SK-N-SH (cell line): ENCODE data around the gene FSTL5.

ENCODE experiments used
- EP300 ChIP-seq, 2 experiments: IDR thresholded peaks; 2 replicates each; pipeline versions ENCODE4 v1.4.0 to v1.6.1; 2012; ENCODE audit warnings: borderline replicate concordance in 1 of 2, low read depth in 1 of 2, low read length in 1 of 2
- GABPA ChIP-seq: IDR thresholded peaks from 2 replicates; pipeline ENCODE4 v1.4.0; 2012; ENCODE audit warnings: low read depth, mild to moderate bottlenecking
- GATA2 ChIP-seq: sonication (generic); formaldehyde crosslinking; IDR thresholded peaks from 2 replicates; pipeline ENCODE4 v1.5.0; 2020; ENCODE audit warnings: mild to moderate bottlenecking, missing genetic modification reagents
- JUND ChIP-seq: IDR thresholded peaks from 2 replicates; pipeline ENCODE4 v1.4.0; 2012
- POLR2AphosphoS5 ChIP-seq: IDR thresholded peaks from 2 replicates; pipeline ENCODE4 v1.6.1; 2012; ENCODE audit warnings: low read depth, low read length
- RAD21 ChIP-seq: IDR thresholded peaks from 2 replicates; pipeline ENCODE4 v1.6.1; 2012; ENCODE audit warnings: mild to moderate bottlenecking, low read length
- RFX5 ChIP-seq: IDR thresholded peaks from 2 replicates; pipeline ENCODE4 v1.6.1; 2012; ENCODE audit warnings: mild to moderate bottlenecking, improper control_type of control experiment, low read length
- TEAD4 ChIP-seq: IDR thresholded peaks from 2 replicates; pipeline ENCODE4 v1.4.0; 2012; ENCODE audit warnings: mild to moderate bottlenecking, borderline replicate concordance; ENCODE audit not compliant: insufficient read depth
- TF ChIP-seq, protein P1 (sequence below): fragments of 200-600 bp; sonication (generic); IDR thresholded peaks from 2 replicates; pipeline ENCODE4 v1.6.1; 2017; ENCODE audit warnings: antibody characterized with exemption, mild to moderate bottlenecking, moderate library complexity
- TF ChIP-seq, protein P2 (sequence below): IDR thresholded peaks from 2 replicates; pipeline ENCODE4 v1.4.0; 2012; ENCODE audit warnings: low read depth
- TF ChIP-seq, protein P3 (sequence below): IDR thresholded peaks from 2 replicates; pipeline ENCODE4 v1.6.1; 2012; ENCODE audit warnings: mild to moderate bottlenecking, low read depth, low read length, moderate library complexity
- TF ChIP-seq, protein P4 (sequence below): fragments of 150-350 bp; IDR thresholded peaks from 2 replicates; pipeline ENCODE4 v1.6.1; 2017; ENCODE audit warnings: antibody characterized with exemption, low read length, low read depth, borderline replicate concordance

- TF ChIP-seq, protein P1, sequence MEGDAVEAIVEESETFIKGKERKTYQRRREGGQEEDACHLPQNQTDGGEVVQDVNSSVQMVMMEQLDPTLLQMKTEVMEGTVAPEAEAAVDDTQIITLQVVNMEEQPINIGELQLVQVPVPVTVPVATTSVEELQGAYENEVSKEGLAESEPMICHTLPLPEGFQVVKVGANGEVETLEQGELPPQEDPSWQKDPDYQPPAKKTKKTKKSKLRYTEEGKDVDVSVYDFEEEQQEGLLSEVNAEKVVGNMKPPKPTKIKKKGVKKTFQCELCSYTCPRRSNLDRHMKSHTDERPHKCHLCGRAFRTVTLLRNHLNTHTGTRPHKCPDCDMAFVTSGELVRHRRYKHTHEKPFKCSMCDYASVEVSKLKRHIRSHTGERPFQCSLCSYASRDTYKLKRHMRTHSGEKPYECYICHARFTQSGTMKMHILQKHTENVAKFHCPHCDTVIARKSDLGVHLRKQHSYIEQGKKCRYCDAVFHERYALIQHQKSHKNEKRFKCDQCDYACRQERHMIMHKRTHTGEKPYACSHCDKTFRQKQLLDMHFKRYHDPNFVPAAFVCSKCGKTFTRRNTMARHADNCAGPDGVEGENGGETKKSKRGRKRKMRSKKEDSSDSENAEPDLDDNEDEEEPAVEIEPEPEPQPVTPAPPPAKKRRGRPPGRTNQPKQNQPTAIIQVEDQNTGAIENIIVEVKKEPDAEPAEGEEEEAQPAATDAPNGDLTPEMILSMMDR, result no peak
- TF ChIP-seq GATA2 (CRISPR knock-in tag) (no peak), JUND (no peak), RAD21 (no peak), TEAD4 (no peak), GABPA (no peak), RFX5 (no peak), EP300 (IDR thresholded peaks at IDR 0.05; ENCODE audit: borderline replicate concordance in 1 of 2, low read depth in 1 of 2, low read length in 1 of 2) (no peak), POLR2AphosphoS5 (no peak)
- TF ChIP-seq, protein P2, sequence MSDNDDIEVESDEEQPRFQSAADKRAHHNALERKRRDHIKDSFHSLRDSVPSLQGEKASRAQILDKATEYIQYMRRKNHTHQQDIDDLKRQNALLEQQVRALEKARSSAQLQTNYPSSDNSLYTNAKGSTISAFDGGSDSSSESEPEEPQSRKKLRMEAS, result no peak
- TF ChIP-seq, protein P3, sequence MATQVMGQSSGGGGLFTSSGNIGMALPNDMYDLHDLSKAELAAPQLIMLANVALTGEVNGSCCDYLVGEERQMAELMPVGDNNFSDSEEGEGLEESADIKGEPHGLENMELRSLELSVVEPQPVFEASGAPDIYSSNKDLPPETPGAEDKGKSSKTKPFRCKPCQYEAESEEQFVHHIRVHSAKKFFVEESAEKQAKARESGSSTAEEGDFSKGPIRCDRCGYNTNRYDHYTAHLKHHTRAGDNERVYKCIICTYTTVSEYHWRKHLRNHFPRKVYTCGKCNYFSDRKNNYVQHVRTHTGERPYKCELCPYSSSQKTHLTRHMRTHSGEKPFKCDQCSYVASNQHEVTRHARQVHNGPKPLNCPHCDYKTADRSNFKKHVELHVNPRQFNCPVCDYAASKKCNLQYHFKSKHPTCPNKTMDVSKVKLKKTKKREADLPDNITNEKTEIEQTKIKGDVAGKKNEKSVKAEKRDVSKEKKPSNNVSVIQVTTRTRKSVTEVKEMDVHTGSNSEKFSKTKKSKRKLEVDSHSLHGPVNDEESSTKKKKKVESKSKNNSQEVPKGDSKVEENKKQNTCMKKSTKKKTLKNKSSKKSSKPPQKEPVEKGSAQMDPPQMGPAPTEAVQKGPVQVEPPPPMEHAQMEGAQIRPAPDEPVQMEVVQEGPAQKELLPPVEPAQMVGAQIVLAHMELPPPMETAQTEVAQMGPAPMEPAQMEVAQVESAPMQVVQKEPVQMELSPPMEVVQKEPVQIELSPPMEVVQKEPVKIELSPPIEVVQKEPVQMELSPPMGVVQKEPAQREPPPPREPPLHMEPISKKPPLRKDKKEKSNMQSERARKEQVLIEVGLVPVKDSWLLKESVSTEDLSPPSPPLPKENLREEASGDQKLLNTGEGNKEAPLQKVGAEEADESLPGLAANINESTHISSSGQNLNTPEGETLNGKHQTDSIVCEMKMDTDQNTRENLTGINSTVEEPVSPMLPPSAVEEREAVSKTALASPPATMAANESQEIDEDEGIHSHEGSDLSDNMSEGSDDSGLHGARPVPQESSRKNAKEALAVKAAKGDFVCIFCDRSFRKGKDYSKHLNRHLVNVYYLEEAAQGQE, result no peak
- TF ChIP-seq, protein P4, sequence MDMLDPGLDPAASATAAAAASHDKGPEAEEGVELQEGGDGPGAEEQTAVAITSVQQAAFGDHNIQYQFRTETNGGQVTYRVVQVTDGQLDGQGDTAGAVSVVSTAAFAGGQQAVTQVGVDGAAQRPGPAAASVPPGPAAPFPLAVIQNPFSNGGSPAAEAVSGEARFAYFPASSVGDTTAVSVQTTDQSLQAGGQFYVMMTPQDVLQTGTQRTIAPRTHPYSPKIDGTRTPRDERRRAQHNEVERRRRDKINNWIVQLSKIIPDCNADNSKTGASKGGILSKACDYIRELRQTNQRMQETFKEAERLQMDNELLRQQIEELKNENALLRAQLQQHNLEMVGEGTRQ, result no peak
Observed at GRCh38 chr4:161948026-161948770, 215.6 kb downstream of the FSTL5 start.
